ENCODE measurements around the gene ABCD2.

DNA sequence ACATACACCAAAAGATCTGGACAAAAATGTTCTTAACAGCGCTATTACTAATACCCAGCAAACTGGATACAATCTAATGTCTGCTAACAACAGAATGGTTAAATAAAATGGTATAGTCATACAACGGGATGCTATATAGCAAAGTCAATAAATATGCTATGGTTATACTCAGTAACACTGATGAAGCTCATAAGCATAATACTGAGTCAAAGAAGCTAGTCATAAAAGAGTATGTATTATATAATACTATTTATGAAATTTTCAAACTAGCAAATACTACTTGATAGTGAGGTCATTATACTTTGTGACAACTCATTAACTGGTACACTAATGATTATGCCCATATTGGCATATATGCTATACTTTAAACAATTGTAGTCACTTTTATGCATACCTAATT is 7.4 kb downstream of the ABCD2 start:
- TF ChIP-seq ZNF747 (tag by site-specific recombination; IDR thresholded peaks at IDR 0.05) = no peak
- TF ChIP-seq CTCF (tag by site-specific recombination; IDR thresholded peaks at IDR 0.05) = no peak
- no peak for TF ChIP-seq ZBTB49 (tag by site-specific recombination; IDR thresholded peaks at IDR 0.05; ENCODE audit: low read depth)
- TF ChIP-seq ZNF274 (IDR thresholded peaks at IDR 0.05; ENCODE audit: low read length) = no peak
- no peak for TF ChIP-seq ZNF274 (tag by site-specific recombination; IDR thresholded peaks at IDR 0.05; ENCODE audit: borderline replicate concordance)
- no peak for TF ChIP-seq ZNF704 (tag by site-specific recombination; IDR thresholded peaks at IDR 0.05)
- no peak for TF ChIP-seq FEZF1 (tag by site-specific recombination; IDR thresholded peaks at IDR 0.05)
- TF ChIP-seq, protein P1, sequence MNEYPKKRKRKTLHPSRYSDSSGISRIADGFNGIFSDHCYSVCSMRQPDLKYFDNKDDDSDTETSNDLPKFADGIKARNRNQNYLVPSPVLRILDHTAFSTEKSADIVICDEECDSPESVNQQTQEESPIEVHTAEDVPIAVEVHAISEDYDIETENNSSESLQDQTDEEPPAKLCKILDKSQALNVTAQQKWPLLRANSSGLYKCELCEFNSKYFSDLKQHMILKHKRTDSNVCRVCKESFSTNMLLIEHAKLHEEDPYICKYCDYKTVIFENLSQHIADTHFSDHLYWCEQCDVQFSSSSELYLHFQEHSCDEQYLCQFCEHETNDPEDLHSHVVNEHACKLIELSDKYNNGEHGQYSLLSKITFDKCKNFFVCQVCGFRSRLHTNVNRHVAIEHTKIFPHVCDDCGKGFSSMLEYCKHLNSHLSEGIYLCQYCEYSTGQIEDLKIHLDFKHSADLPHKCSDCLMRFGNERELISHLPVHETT (tag by site-specific recombination; IDR thresholded peaks at IDR 0.05) = no peak
- no peak for TF ChIP-seq ZNF266 (tag by site-specific recombination; IDR thresholded peaks at IDR 0.05; ENCODE audit: low read depth)
- TF ChIP-seq ZNF561 (tag by site-specific recombination; IDR thresholded peaks at IDR 0.05; ENCODE audit: borderline replicate concordance) = no peak
